CD4-positive, alpha-beta T cell treated with Interleukin-1 beta for 1 hour (primary cell): ENCODE measurements around the gene BCAM.
A peak's percentile ranks its signal among the peaks of the same experiment; 100 is the strongest.
"Not testable (repeated sequence)": the region's sequence is repeated elsewhere in the genome, so short reads cannot be mapped to it uniquely, and the experiment has no call there.

Experiments
- DNase-seq, 2 donors: peaks; one replicate each; pipeline ENCODE4 v3.0.0-alpha.2; 2020 to 2022

BCAM gene

DNA sequence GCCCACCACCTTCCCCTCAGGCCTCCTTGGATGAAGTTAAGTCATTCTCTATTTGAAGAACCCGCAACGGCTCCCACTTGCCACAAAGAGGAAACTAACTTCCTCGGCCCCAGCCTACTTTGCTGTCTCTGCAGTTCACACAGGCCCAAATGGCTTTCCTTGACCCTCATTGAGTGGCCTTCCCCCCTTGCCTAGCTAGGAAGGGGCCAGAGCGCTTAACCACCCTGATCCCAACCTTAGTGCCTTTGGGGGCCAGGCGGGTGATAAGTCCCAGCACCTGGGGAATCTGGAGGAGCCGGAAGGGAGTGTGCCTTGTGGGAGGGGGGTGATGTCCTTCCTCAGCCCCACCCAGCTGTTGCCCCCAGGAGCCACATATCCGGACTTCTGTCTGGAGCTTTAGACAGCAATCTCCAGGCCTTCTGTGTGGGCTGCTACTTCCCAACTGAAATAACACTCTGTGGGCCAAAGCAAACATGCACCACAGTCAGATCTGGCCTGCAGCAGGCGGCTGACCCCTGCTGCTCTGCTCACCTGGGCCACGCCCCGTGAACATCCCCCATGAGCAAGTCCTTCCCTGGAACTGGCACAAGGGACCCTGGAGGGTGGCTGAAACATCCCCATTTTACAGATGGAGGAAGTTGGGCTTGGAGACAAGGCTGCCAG lies 47.6 kb downstream of the BCAM start:
- no peak for DNase-seq

DNA sequence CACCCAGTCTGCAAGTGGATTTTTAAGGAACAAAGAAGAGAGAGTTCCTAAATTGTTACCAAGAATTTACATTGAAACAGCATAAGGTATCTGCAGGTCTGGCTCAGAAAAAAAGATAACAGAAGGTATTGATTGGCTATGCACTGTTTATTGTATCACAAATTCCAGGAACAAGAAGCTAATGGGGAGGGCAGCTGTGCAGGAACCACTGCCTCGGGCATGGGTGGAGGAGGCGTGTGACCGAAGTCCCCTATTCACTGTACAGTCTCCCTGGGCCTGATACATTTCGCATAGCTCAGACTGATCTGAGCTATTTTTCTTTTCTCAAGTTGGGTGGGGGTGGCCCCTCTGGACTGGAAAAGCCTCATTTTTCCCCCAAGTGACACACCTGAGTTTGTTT lies 48.9 kb downstream of the BCAM start:
- no peak for DNase-seq

DNA sequence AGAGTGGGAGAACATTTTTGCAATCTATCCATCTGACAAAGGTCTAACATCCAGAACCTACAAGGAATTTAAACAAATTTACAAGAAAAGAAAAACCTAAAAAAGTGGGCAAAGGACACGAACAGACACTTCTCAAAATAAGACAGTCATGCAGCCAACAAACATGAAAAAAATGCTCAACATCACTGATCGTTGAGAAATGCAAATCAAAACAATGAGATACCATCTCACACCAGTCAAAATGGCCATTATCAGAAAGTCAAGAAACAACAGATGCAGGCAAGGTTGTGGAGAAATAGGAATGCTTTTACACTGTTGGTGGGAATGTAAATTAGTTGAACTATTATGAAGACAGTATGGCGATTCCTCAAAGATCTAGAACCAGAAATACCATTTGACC lies 52.7 kb downstream of the BCAM start:
- not testable (repeated sequence) for DNase-seq

GRCh38 chr19:44863990-44864389 lies 55.1 kb downstream of the BCAM start:
- DNase-seq = no peak

DNA sequence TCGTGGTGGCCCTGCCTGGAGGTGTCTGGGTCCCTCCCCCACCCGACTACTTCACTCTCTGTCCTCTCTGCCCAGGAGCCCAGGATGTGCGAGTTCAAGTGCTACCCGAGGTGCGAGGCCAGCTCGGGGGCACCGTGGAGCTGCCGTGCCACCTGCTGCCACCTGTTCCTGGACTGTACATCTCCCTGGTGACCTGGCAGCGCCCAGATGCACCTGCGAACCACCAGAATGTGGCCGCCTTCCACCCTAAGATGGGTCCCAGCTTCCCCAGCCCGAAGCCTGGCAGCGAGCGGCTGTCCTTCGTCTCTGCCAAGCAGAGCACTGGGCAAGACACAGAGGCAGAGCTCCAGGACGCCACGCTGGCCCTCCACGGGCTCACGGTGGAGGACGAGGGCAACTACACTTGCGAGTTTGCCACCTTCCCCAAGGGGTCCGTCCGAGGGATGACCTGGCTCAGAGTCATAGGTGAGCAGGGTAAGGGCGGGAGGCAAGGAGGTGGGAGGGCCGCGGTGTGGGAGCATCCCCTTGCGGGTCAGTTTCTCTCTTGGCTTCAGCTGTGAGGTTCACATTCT lies 56.4 kb downstream of the BCAM start:
- DNase-seq = no peak

DNA sequence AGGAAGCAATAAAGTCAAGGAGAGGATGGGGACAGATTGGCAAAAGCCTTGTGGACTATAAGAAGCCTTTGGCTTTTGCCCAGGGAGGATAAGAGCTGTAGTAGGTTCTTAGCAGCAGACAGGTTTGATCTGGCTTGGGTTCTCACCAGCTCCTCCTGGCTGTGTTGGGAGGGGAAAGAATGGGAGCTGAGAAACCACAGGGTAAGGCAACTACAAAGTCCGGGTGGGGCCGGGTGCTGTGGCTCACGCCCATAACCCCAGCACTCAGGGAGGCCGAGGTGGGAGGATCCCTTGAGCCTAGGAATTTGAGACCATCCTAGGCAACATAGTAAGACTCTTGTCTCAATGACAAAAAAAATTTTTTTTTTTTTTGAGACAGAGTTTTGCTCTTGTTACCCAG lies 57.8 kb downstream of the BCAM start:
- no peak for DNase-seq

DNA sequence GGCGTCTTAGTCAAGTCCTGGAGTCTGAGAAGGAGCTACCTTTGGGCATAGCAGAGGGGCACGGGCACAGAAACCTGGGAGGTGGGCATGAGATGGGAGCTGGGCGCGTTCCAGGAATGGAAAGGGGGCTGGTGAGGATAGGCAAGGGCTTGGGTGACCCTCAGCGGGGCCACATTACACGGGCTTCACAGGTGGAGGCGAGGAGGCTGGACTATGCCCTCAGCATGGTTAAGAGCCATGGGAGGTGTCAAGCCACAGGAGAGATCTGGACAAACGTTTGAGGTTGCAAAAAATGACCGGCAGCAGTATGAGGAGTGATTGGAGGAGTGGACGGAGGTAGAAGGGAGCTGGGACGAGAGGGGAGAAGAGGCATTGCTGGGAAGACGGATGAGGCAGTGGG lies 58.7 kb downstream of the BCAM start:
- DNase-seq = no peak

DNA sequence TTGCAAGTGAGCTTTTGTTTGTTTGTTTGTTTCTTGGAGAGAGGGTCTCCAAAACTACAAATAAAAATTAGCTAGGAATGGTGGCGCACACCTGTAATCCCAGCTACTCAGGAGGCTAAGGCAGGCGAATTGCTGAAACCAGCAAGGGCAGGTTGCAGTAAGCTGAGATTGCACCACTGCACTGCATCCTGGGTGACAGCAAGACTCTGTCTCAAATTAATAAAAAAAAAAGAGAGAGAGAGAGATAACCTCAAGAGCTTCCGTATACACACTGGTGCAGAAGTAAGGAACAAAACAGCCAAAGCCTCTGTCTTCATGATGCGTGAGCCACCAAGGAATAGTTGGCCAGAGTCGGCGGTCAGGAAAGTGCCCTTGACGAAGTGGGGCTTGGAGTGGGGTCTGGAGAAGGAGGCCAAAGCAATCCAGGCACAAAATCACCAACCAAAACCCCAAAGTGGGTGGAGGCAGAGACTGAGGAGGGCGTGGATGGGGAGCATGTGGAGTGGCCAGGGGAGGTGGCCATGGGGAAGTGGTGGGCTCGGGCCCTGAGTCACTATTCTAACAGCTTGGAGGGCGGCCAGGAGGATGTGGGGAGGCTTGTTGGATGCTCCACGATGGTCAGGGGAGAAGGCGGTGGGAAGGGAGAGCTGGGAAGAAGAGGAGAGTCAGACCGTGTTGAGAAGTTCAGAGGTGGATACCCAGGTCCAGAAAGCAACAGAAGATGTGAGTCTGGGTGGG lies 61.0 kb downstream of the BCAM start:
- peak in 1 of 2 donors; percentile 13 for DNase-seq
